ENCODE results near the gene LRRC23. TPM values are rescaled to one million over a fixed set of nuclear protein-coding genes. Genes with fewer than 3 reads are reported as not detected.

The LRRC23 gene
- total RNA-seq, 1 experiment from 2014 or later: 8.0 TPM

DNA sequence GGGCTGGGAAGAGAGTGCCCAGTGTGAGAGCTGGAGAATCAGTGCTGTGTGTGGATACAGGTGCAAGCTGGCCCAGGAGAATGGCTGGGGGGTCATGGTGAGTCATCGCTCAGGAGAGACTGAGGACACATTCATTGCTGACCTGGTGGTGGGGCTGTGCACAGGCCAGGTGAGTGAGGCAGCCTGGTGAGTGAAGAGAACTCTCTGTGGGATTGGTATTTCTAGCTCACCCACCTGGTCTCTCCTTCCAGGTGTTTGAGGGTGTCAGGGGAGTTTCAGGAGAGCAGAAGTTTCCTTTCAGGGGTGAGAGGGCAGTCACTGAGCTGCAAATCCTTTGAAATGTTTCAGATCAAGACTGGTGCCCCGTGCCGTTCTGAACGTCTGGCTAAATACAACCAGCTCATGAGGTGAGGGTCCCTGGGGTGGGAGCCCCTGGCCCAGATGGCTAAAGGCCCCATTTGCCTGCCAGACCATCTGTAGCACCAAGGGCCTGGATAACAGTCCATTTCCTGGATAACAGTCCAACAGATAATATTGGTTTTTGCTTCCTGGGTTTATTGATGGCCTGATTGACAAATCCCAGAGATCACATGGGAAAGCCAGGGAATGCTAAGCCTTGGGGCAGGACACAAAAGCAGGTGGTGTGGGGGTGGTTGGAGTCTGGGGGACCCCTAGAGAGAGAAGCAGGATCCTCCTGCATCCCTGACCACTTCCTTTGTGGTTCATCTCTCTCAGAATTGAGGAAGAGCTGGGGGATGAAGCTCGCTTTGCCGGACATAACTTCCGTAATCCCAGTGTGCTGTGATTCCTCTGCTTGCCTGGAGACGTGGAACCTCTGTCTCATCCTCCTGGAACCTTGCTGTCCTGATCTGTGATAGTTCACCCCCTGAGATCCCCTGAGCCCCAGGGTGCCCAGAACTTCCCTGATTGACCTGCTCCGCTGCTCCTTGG lies 17.6 kb downstream of the LRRC23 start:
- ATAC-seq (no peak), DNase-seq (ENCODE audit: low read depth, low spot score) (no peak)
- H4K20me1 ChIP-seq (ENCODE audit: insufficient read depth): no peaks in the 10 kb centered on the region
- H3K4me3 ChIP-seq (replicated peaks in 1 of 2; ENCODE audit: low read depth in 1 of 2, low read length in 2 of 2): no peak overlapping the region
- no peak overlapping the region for H3K4me2 ChIP-seq (ENCODE audit: low read length)
- no peak for TF ChIP-seq ELF1 (IDR thresholded peaks at IDR 0.05; ENCODE audit: borderline replicate concordance, low read depth)
- no peak for TF ChIP-seq ZBTB33 (IDR thresholded peaks at IDR 0.05; ENCODE audit: extremely low read depth, insufficient replicate concordance, low read length)
- TF ChIP-seq MAX (IDR thresholded peaks at IDR 0.05): no peak
- no peak for TF ChIP-seq ZFX (IDR thresholded peaks at IDR 0.05)
- no peak for TF ChIP-seq POLR2A (IDR thresholded peaks at IDR 0.05; ENCODE audit: borderline replicate concordance, extremely low read depth, insufficient read depth, insufficient read length)
- TF ChIP-seq SIN3A (IDR thresholded peaks at IDR 0.05; ENCODE audit: low read depth): no peak
- TF ChIP-seq YY1 (IDR thresholded peaks at IDR 0.05; ENCODE audit: extremely low read depth, insufficient replicate concordance, low read depth, low read length): no peak
- TF ChIP-seq JUND (IDR thresholded peaks at IDR 0.05): no peak
- TF ChIP-seq CTCF (IDR thresholded peaks at IDR 0.05 in 2 of 3, conservative IDR thresholded peaks at IDR 0.05 in 1 of 3; ENCODE audit: borderline replicate concordance in 1 of 3, insufficient read depth in 1 of 3, low read depth in 2 of 3, low read length in 2 of 3): no peak
- no peak for TF ChIP-seq CBX3 (IDR thresholded peaks at IDR 0.05; ENCODE audit: low read depth)
- TF ChIP-seq CEBPB (IDR thresholded peaks at IDR 0.05; ENCODE audit: low read depth): no peak
- TF ChIP-seq REST (IDR thresholded peaks at IDR 0.05; ENCODE audit: low read depth): no peak
- TF ChIP-seq RAD21 (IDR thresholded peaks at IDR 0.05; ENCODE audit: low read depth): no peak
- POLR2A ChIA-PET: interaction anchor here (2.7 kb wide), 1 partner anchor 22 kb away, joined by 7 read pairs; the partner anchor contains the start of genes C12orf57 and RNU7-1
- no peaks in the 10 kb centered on the region for H3K9me2 ChIP-seq (ENCODE audit: insufficient read depth)
- H3K27me3 ChIP-seq (ENCODE audit: insufficient read depth, low read length): no peaks in the 10 kb centered on the region
- H2AFZ ChIP-seq (ENCODE audit: low read depth, low read length, poor library complexity, severe bottlenecking): no peak overlapping the region
- BruUV-seq (replicated peaks): no TSS peak
- CTCF ChIA-PET: interaction anchor here (1.0 to 1.4 kb wide), 2 partner anchors 31 to 87 kb away, joined by 3 read pairs; no protein-coding TSS in a partner anchor
- no peaks in the 10 kb centered on the region for H3K9me3 ChIP-seq (ENCODE audit: control insufficient read depth in 1 of 2, insufficient read depth in 1 of 2, low read depth in 1 of 2, low read length in 2 of 2)
- RAD21 ChIA-PET (ENCODE audit: low non-redundant PET in 1 of 2, low total read pairs in 2 of 2, uncharacterized antibody in 2 of 2, unreplicated experiment in 2 of 2): interaction anchor here in 1 of 2 experiments (0.6 kb wide), 1 partner anchor 174 kb away, joined by 3 read pairs; no protein-coding TSS in a partner anchor
- H3K4me1 ChIP-seq (ENCODE audit: control insufficient read depth in 1 of 2, insufficient read depth in 2 of 2, low read length in 2 of 2): peaks cover 18 to 46% of the 10 kb centered on the region in 2 experiments
- H3K79me2 ChIP-seq (ENCODE audit: insufficient read depth, low read length): peaks cover 7% of the 10 kb centered on the region
- intact Hi-C loops (cut with micrococcal nuclease): no loop called here
- H3K27ac ChIP-seq (ENCODE audit: low read depth, low read length): no peak overlapping the region
- H3K36me3 ChIP-seq (ENCODE audit: control insufficient read depth in 1 of 2, insufficient read depth in 2 of 2, low read length in 2 of 2): peaks cover 3 to 9% of the 10 kb centered on the region in 2 experiments; a peak in 1 of 4 replicates
- no peak overlapping the region for H3K9ac ChIP-seq (ENCODE audit: low read length)

Measured in HCT116 (cell line).